ENCODE results near the gene KPRP. TPM values are rescaled to one million over a fixed set of nuclear protein-coding genes. Genes with fewer than 3 reads are reported as not detected.

KPRP gene
- total RNA-seq, 2 donors from 2014 or later = 0.57 TPM; not detected in 1

- no peak for TF ChIP-seq POLR2AphosphoS5 (IDR thresholded peaks at IDR 0.05)
- no peak overlapping the region for H3K27ac ChIP-seq
- no peaks in the 10 kb centered on the region for H3K27me3 ChIP-seq (replicated peaks; ENCODE audit: insufficient read depth)
- no peaks in the 10 kb centered on the region for H3K4me1 ChIP-seq (replicated peaks)
- no peak for DNase-seq (ENCODE audit: low spot score)
- H3K36me3 ChIP-seq = no peaks in the 10 kb centered on the region
- whole genome bisulfite sequencing = 90% methylated on average over 5 of the region's 5 CpGs
- no peaks in the 10 kb centered on the region for H3K9me3 ChIP-seq
- no peak overlapping the region for H3K4me3 ChIP-seq
- intact Hi-C loops (cut with DNase I) = no loop called here
Measured at GRCh38 chr1:152737997-152738396, 19.8 kb upstream of the KPRP start.

DNA sequence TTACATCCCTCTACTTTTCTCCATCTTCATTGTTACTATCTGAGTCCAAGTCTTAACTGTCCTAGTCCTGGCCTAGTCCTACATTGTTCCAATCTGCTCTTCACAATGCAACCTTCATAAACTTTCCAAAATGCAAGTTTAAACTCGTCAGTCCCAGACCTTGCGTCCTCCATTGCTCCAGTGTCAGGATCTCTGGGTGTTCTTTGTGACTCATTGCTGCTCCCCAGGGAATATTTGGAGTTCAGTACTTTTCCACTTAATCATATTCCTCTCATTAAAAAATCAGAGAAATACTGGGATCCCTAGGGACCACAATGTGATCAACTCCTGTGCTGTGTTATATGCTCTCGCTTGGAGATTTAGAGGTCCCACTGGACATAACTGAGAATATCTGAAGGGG is 18.0 kb upstream of the KPRP start:
- no peaks in the 10 kb centered on the region for H3K36me3 ChIP-seq
- H3K4me1 ChIP-seq (replicated peaks) = no peaks in the 10 kb centered on the region
- intact Hi-C loops (cut with DNase I) = no loop called here
- TF ChIP-seq, protein P1, sequence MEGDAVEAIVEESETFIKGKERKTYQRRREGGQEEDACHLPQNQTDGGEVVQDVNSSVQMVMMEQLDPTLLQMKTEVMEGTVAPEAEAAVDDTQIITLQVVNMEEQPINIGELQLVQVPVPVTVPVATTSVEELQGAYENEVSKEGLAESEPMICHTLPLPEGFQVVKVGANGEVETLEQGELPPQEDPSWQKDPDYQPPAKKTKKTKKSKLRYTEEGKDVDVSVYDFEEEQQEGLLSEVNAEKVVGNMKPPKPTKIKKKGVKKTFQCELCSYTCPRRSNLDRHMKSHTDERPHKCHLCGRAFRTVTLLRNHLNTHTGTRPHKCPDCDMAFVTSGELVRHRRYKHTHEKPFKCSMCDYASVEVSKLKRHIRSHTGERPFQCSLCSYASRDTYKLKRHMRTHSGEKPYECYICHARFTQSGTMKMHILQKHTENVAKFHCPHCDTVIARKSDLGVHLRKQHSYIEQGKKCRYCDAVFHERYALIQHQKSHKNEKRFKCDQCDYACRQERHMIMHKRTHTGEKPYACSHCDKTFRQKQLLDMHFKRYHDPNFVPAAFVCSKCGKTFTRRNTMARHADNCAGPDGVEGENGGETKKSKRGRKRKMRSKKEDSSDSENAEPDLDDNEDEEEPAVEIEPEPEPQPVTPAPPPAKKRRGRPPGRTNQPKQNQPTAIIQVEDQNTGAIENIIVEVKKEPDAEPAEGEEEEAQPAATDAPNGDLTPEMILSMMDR (IDR thresholded peaks at IDR 0.05) = no peak
- TF ChIP-seq POLR2A (IDR thresholded peaks at IDR 0.05) = no peak
- no peak for TF ChIP-seq POLR2AphosphoS5 (IDR thresholded peaks at IDR 0.05)
- no peak overlapping the region for H3K4me3 ChIP-seq
- no peaks in the 10 kb centered on the region for H3K27me3 ChIP-seq (replicated peaks; ENCODE audit: insufficient read depth)
- no peaks in the 10 kb centered on the region for H3K9me3 ChIP-seq
- WGBS = 70% methylated on average over 3 of the region's 3 CpGs
- H3K27ac ChIP-seq = no peak overlapping the region
- DNase-seq (ENCODE audit: low spot score) = no peak

DNA sequence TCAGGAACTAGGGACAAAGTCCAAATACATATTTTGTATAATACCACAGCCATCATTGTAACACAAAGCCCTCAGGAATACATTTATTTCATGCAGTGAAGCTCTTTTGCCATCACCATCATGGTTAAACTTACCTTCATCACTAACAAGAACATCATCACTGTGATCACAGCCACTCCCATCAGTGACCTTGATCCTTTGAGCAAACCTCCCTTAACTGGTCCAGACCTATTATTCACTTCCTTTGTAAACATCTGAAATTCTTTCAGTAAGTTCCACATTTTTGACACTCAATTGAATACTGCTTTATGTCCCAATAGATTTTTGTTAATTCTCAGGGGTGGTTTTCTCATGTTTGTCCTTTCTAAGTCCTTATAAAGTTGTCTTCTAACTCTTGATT is 16.2 kb upstream of the KPRP start:
- no peaks in the 10 kb centered on the region for H3K27me3 ChIP-seq (replicated peaks; ENCODE audit: insufficient read depth)
- no peaks in the 10 kb centered on the region for H3K4me1 ChIP-seq (replicated peaks)
- intact Hi-C loops (cut with DNase I) = no loop called here
- H3K27ac ChIP-seq = no peak overlapping the region
- TF ChIP-seq, protein P1 (IDR thresholded peaks at IDR 0.05) = no peak
- no peak for TF ChIP-seq POLR2A (IDR thresholded peaks at IDR 0.05)
- no peaks in the 10 kb centered on the region for H3K9me3 ChIP-seq
- no peak overlapping the region for H3K4me3 ChIP-seq
- DNase-seq (ENCODE audit: low spot score) = no peak
- no peaks in the 10 kb centered on the region for H3K36me3 ChIP-seq

GRCh38 chr1:152743371-152744145 is 14.3 kb upstream of the KPRP start:
- TF ChIP-seq, protein P1 (IDR thresholded peaks at IDR 0.05) = no peak
- TF ChIP-seq POLR2A (IDR thresholded peaks at IDR 0.05) (no peak), POLR2AphosphoS5 (IDR thresholded peaks at IDR 0.05) (no peak)

DNA sequence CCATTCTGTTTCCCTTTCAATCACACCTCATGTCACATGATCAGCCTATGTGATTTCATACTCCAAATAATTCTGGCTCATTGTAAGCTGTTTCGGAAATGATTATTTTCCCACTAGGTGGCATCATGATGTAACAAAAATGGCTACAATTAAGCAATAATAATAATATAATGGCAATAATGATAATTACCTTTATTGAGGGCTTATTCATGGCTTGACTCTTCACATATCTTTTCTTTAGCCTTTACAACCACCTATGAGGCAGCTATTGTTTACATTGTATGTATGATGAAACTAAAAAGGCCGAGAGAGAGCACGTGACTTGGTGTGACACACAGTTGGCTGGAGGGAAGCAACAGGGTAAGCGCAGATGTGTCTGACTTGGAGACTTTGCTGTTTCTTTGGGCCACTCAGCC is 12.5 kb upstream of the KPRP start:
- Histone ChIP-seq H3K4me3 (no peak overlapping the region), H3K27me3 (replicated peaks; ENCODE audit: insufficient read depth) (no peaks in the 10 kb centered on the region), H3K9me3 (no peaks in the 10 kb centered on the region), H3K4me1 (replicated peaks) (no peaks in the 10 kb centered on the region), H3K36me3 (no peaks in the 10 kb centered on the region), H3K27ac (no peak overlapping the region)
- 49% methylated on average over 4 of the region's 4 CpGs for WGBS
- TF ChIP-seq, protein P1 (IDR thresholded peaks at IDR 0.05) = no peak
- no peak for TF ChIP-seq POLR2AphosphoS5 (IDR thresholded peaks at IDR 0.05)
- no peak for TF ChIP-seq POLR2A (IDR thresholded peaks at IDR 0.05)
- DNase-seq (ENCODE audit: low spot score) = no peak
- intact Hi-C loops (cut with DNase I) = no loop called here

More at GRCh38 chr1:152743371-152744145, 14.3 kb upstream of the KPRP start:
- no peak for DNase-seq (ENCODE audit: low spot score)
- WGBS = 58% methylated on average over 2 of the region's 2 CpGs
- Histone ChIP-seq H3K27me3 (replicated peaks; ENCODE audit: insufficient read depth) (no peaks in the 10 kb centered on the region), H3K4me1 (replicated peaks) (no peaks in the 10 kb centered on the region), H3K4me3 (no peak overlapping the region), H3K36me3 (no peaks in the 10 kb centered on the region), H3K27ac (no peak overlapping the region), H3K9me3 (no peaks in the 10 kb centered on the region)
- intact Hi-C loops (cut with DNase I) = no loop called here

Measured in prostate gland (tissue), 2 donors.